Activated gamma-delta T cell treated with Interleukin-2 at 50 U/mL for 16 hours (primary cell): ENCODE data around the gene DYDC2.
"Not testable (repeated sequence)": the region's sequence is repeated elsewhere in the genome, so short reads cannot be mapped to it uniquely, and the experiment has no call there.

ENCODE experiments used
- DNase-seq: peaks from one replicate; pipeline ENCODE4 v3.0.0-alpha.2; 2020

The DYDC2 gene

GRCh38 chr10:80414142-80414895 lies 57.7 kb downstream of the DYDC2 start:
- no peak for DNase-seq

- DNase-seq, result no peak
Measured at GRCh38 chr10:80415734-80416478, 59.3 kb downstream of the DYDC2 start.

- no peak for DNase-seq
Measured at GRCh38 chr10:80416479-80417098, 60.0 kb downstream of the DYDC2 start.

GRCh38 chr10:80417256-80417655 lies 60.7 kb downstream of the DYDC2 start:
- not testable (repeated sequence) for DNase-seq
